ENCODE measurements around the gene DBF4.
"Not testable (repeated sequence)": the region's sequence is repeated elsewhere in the genome, so short reads cannot be mapped to it uniquely, and the experiment has no call there.

The DBF4 gene, protein sequence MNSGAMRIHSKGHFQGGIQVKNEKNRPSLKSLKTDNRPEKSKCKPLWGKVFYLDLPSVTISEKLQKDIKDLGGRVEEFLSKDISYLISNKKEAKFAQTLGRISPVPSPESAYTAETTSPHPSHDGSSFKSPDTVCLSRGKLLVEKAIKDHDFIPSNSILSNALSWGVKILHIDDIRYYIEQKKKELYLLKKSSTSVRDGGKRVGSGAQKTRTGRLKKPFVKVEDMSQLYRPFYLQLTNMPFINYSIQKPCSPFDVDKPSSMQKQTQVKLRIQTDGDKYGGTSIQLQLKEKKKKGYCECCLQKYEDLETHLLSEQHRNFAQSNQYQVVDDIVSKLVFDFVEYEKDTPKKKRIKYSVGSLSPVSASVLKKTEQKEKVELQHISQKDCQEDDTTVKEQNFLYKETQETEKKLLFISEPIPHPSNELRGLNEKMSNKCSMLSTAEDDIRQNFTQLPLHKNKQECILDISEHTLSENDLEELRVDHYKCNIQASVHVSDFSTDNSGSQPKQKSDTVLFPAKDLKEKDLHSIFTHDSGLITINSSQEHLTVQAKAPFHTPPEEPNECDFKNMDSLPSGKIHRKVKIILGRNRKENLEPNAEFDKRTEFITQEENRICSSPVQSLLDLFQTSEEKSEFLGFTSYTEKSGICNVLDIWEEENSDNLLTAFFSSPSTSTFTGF

DNA sequence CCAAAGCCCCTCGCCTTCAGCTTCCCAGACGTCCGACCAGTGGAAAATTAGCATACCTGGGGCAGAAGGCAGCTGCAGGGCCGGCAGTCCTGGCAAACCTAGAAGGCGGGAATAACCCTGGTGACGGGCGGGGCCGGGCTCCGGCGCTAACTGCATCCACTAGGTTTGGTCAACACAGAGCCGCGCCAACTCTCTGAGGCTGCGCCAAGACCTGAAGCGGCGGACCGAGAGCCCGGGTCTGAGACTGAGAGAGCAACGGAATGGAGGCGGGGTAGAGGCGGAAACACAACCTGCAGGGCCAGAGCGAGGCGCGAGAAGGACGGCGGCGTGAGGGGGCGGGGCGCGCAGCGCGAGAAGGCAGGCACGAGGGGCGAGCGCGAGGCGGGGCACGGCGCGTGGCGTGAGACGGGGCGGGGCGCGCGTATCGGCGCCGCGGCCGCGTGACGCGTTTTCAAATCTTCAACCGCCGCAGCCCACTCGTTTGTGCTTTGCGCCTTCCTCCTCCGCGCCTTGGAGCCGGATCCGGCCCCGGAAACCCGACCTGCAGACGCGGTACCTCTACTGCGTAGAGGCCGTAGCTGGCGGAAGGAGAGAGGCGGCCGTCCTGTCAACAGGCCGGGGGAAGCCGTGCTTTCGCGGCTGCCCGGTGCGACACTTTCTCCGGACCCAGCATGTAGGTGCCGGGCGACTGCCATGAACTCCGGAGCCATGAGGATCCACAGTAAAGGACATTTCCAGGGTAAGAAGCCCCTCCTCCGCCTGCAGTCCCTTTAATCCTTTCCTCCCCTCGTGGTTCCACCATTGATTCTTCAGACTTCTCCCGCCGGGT lies at the start of gene DBF4, which contains the start of gene SLC25A40:
DBF4 (plus strand) TSS at position 454 of the 829 bp plus-strand sequence; CDS start at position 694, 240 bp downstream.
SLC25A40 (minus strand) TSS at position 321 of the 829 bp plus-strand sequence. CDS start 17,633 bp downstream, outside the sequence.
- DNase-seq = peak; percentile 89

DNA sequence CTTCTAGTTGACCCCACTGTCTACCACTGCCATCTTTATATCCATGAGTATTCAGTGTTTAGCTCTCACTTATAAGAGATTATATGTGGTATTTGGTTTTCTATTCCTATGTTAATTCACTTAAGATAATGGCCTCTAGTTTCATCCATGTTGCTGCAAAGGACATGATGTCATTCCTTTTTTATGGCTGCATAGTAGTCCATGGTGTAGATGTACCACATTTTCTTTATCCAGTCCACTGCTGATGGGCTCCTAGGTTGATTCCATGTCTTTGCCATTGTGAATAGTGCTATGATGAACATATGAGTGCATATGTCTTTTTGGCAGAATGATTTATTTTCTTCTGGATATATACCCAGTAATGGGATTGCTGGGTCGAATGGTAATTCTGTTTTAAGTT lies 47.9 kb upstream of the DBF4 start:
- not testable (repeated sequence) for DNase-seq

DNA sequence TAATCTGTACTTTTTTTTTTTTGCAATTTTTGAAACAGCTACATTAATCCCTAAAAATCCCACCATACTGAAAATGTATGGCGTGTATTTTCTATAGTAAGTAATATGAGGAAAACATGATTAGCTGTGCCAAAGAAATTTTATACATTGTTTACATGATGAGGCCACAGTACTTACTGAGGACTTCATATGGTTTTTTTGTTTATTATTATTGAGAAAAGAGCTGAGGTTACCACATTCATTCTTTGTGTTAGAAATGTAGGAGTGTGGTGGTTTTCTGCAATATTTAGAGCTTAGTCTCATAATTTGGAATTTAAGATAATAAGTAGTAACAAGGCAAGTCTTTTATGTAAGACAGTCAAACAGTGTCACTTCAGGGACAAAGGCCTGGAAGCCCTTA lies 45.2 kb upstream of the DBF4 start:
- no peak for DNase-seq

DNA sequence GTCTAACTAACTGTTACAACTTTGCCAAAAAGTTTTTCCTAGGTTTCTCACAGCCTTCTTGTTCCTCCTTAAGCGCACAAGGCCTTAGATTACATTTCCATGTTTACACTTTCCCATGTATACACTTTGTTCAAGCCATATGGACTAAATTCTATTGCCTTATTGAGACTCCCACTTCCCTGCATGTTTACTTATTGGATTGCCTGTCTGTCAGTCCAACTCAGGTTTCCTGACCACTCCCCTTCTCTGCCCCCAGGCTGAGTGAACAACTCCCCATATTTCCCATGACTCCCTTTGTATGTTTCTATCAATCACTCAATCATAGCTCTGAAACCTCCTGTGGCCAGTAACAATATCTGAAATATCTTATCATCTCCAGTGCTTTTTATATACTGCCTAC lies 43.2 kb upstream of the DBF4 start:
- DNase-seq = no peak

DNA sequence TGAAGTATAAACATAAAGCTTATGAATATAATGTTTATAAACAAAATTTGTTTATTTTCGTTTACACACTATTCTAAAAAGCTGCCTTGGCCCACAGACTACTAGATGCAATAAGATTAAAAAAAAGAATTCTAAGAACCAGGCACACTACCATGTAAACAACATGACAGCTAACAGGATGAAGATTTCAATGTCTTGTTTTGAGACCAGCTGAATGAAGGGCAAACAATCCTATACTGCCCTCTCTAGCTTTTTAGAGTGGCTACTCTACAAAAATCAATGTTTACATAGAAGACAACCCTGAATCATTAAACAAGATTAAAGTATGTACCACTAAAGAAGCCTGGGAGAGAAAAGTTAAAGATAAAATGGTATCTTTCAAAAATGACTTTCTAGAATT lies 38.7 kb upstream of the DBF4 start:
- no peak for DNase-seq

DNA sequence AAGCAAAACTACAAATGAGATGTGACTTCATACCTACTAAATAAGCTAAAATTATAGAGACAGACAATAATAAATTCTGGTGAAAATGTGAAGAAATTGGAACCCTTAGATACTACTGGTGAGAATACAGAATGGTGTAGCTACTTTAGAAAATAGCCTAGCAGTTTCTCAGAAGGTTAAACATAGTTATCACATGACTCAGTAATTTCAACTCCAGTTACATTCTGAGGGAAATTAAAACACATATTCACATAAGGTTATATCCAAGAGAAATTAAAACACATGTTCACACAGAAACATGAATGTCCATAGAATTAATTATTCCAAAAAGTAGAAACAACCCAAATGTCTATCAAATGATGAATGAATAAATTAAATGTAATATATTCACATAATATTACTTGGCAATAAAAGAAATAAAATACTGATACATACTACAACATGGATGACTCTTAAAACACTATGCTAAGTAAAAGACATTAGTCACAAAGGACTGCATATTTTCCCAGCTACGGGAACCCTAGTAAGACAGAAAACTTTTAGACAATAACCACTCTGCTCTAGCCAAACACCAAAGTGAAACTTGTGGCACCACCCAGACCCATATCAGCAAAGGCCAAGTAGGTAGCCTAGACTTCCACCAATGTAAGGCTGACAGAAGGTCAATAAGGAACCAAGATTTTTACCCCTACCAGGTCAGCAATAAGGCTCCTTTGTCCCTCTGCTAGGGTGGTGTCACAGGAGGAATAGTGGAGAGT lies 25.3 kb upstream of the DBF4 start:
- DNase-seq = no peak

DNA sequence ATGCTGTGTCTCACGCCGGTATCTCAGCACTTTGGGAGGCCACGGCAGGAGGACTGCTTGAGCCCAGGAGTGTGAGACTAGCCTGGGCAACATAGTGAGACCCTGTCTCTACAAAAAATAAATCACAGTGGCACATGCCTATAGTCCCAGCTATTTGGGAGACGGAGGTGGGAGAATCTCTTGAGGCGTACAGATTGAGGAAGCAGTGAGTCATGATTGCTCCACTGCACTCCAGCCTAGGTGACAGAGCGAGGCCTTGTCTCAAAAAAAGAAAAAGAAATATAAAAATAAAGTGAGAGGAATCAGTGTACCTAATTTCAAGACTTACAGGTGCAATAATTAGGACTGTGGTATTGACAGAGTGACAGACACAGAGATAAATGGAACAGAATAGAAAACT lies 24.0 kb upstream of the DBF4 start:
- DNase-seq = no peak

DNA sequence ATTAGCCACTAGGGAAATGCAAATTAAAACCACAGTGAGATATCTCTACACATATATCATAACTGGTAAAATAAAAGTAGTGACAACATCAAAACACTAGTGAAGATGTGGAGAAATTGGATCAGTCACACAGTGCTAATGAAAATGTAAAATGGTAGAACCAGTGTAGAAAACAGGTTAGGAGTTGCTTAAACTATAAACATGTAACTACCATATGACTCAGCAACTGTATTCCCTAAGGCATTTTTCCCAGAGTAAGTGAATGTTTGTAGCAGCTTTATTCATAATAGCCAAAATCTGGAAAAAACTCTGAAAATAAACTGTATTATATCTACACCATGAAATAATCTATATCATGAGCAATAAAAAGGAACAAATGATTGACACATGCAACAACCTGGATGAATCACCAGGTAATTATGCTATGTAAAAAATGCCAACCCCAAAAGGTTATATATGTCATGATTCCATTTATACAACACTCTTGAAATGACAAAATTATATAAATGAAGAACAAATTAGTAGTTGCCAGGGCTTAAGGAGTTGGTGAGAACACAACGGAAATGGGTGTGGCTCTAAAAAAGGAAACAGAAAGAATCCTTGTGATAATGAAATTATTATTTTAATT lies 22.9 kb upstream of the DBF4 start:
- no peak for DNase-seq

DNA sequence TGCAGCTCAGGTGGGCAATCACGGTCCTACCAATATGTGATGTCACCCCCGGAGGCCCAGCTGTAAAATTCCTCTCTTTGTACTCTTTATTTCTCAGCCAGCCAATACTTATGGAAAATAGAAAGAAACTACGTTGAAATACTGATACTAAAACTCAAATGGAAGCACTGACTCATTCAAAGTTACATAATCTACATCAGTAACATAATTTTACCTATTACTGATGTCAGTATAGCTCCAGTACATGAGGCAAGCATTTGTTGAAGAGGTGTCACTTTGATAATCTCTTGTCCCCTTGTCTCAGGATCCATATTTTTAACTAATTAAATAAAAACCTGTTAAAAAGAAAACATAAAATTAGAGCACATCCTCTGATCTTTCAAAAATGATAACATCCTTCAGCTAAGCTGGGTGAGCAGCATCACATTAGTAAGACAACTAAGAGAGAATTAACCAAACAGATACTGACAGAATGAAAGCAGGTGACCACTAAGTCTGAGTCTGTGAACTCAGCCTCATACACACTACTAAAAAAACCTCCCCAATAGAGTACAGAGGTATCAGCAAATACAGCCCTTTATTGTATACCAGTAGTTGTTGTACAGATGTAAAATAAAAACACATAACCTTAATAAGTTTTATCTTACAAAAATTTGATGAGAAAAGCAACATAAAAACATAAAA lies 17.7 kb upstream of the DBF4 start:
- DNase-seq = no peak

DNA sequence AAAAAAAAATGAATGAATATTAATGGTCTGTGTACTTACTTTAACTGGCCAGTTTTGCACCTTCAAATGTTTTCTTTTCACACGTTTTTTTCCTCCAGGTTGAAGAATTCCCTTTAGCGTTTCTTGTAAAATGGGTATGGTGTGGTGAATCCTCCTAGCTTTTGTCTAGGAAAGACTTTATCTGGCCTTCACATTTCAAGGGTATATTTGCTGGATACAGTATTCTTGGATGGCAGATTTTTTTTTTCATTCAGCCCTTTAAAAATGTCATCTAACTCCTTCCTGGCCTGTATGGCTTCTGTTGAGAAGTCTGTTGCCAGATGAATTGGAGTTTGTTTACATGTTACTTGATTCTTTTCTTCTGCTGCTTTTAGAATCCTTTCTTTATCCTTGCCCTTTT lies 10.2 kb upstream of the DBF4 start:
- no peak for DNase-seq

DNA sequence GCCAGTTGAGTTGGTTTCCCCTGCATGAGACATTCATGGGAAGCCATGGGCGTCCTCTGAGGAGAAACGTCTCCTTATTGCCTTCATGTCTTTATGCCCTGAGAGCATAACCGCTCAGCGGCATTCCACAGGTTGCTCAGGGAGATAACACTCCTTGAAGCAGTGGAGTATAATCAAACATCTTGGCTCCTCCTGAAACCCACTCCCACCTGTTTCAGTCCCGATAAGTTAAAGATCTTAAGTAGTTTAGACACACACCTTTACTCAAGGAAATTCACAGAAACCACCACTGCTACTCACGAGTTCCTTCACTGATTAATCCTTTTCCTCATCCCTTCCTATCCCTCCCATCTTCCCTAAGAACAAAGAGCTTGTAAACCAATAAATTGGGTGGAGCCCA lies 9.8 kb upstream of the DBF4 start:
- DNase-seq = not testable (repeated sequence)

DNA sequence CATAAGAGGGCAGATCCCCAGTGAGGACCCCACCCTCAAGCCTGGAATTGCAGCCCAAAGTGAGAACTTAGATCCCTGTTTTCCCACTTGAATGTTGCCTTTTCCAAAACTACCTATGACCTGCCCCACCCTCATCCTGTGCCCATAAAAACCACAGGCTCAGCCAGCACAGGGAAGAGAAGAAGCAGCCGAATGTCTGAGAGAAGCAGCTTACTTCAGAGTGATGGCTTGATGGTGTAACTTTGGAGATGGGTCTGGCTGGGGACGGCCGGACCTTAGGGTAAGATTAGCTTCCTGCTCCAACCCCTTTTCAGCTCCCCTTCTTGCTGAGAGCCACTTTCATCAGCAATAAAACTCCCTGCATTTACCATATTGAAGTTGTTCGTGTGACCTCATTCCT lies 5.8 kb upstream of the DBF4 start:
- no peak for DNase-seq

DNA sequence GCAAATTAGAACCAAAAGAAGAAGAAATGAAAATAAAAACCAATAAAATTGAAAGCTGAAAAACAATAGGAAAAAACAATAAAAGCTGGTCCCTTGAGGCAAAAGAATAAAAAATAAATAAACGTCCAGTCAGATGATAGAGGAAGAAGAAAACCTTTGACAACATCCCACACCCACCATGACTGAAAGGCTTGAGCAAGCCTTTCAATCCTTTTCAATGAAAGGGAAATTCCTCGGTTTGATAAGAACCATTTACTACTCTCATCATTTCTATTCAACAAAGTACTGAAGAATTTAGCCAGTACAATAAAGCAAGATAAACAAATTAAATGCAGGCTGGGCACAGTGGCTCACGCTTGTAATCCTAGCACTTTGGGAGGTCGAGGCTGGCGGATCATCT lies 3.9 kb upstream of the DBF4 start:
- no peak for DNase-seq

DNA sequence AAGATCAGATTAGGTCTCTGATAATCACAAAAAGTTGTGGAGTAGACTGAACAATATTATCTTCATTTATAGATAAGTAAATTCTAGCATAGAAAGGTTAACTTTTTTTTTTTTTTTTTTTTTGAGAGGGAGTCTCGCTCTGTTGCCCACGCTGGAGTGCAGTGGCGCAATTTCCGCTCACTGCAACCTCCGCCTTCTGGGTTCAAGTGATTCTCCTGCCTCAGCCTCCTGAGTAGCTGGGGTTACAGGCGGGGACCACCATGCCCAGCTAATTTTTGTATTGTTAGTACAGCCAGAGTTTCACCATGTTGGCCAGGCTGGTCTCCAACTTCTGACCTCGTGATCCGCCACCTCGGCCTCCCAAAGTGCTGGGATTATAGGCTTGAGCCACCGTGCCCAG lies 3.0 kb upstream of the DBF4 start:
- DNase-seq = not testable (repeated sequence)

DNA sequence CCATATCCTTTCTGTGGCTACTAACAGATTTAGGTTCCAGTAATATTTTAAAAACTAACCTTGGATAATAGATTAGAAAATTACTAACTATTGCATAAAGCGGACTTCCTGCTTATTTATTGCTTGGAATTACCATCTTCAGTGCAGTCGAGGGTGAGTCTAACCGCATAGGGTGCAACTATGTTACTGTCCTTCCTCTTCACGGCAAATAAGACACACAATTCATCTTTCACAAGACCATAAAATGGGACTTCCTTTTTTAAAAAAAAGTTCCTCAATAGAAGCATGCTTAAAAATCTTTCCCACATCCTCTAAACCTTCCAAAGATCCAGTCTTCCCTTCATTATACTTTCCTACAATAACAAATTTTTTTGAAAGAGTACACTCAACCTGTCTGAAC lies 2.2 kb upstream of the DBF4 start:
- no peak for DNase-seq

DNA sequence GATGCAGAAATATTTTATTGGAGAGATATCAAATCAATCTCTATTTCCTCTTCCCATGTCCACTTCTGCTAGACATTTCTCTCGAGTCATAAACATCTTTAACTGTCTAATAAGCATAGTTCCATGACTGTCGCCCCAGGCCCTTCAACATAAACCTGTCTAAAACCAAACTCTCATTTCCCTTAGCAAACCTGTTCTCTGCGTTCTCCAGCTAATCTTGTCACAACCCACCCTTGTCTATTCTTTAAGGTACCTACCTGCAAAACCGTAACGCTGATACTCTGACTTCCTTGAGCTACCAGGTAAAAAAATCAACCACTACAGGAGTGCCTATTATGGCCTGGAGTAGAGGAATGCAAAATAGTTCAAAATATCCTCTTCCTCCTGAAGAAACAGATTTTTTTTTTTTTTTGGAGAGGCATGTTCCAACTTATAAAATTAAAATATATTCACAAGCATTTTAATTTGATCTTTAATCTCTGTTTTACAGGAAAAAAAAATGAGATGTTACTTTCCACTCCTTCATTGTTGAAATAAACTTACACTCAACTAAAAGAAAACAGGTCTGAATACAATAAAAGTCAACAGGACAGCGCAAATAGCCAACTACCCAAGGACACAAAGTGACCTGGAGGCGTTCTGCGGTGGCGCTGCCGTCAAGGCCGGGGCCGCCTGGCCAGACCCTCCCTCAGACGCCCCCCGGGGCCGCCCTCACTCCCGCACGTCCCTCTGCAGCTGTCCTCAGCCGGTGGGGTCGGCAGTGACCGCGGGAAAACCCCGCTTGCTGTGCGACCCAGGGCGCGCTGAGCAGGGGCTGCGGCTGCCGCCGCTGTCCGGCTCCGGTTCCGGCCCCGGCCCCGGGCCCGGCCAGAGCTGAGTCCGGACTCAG lies 898 bp upstream of the DBF4 start:
- DNase-seq = no peak

DNA sequence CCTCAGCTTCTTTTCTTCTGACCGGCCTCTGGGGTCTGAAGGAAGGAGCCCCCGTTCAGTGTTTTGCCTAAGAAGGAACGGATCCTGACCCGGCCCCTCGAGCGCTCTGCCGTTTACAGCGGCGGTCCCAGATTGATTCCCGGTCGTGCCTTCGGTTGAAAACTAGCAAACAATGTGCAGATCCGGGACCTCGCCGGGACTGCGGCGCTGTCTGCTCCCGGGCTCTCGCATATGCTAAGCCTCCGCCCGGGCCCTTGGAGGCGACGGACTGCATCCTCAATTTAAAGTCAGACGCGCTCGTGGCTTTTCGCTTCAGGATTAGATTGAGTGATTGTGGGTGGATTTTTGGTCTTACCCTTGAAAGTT lies 559 bp downstream of the DBF4 start:
- DNase-seq = no peak

DNA sequence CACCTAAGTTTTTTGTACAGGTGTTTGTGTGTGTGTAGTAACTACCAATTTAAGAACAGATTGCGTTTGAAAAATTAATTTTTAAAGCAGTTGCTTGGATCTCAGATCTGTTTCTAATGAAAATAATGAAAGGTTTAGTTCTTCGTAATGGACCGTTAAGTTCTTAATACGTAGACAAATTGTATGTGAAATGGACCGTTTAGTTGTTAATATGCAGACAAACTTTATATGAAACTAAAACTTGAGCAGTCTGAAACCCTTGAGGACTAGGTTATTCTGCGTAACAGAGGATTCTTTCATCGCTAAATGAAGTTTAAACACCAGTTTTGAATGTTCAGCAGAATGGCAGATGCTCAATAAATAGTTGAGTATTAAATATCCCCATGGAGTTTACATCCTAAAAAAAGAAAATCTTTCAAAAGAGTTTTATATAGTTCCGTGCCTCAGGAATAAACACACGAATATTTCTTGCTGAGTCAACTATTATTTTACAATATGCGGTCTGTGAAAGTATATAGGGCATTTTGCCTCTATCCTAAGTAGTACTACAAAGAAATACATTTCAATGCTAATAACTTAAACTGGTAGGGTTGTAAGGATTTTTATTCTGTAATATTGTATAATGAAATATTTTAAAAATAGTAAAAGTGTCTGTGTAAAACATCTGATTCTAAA lies 1.2 kb downstream of the DBF4 start:
- DNase-seq = no peak

DNA sequence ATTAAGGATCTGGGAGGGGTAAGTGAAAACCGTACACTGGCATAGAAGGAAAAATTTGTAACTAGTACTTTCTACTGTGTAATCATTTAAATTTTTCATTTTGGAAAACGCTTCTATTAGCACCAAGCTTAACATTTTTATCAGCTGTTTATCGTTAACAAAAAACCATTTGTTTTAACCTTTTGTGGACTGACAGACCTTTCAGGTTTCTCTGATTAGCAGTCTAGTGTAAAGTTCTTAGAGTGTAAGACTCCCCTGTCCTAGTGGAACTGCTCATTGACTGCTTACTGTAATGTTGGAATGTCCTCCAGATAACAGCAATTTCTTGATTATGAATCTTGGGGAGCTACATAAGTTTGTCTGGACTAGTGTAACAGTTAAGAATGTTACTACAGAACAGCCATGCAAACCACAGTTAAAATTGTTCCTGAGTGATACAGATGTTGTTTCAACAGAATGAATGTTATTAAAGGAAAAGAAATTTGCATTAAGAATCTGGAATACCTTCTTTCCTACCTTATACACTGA lies 2.0 kb downstream of the DBF4 start:
- DNase-seq = no peak
